IMR-90 (cell line): ENCODE measurements around the gene TRIM62. TPM values are rescaled to one million over a fixed set of nuclear protein-coding genes. Genes with fewer than 3 reads are reported as not detected.

ENCODE experiments used
- ATAC-seq: fragments of 200-7000 bp; cut with Tn5 transposase; 2 replicates; pipeline ENCODE4 v1.9.1; 2020; ENCODE audit warnings: low read depth, mild to moderate bottlenecking, moderate library complexity
- BruUV-seq: library from RNA; stranded (reverse); fragments of 400-500 nt; replicated peaks from 2 replicates; lab custom pipeline; 2021; lab: Mats Ljungman, UMichigan
- CTCF ChIA-PET: fragments of 300-600 bp; formaldehyde crosslinking; extraction: SDS; loops from one replicate; lab custom pipeline; 2021; ENCODE audit warnings: antibody characterized with exemption; lab: Yijun Ruan, JAX
- POLR2A ChIA-PET: fragments of 300-600 bp; sonication (Branson Sonifier 250); formaldehyde crosslinking; loops from one replicate; lab custom pipeline; 2022; ENCODE audit warnings: antibody characterized with exemption; ENCODE audit not compliant: unreplicated experiment; lab: Charles Lee
- DNase-seq: peaks from one replicate; pipeline ENCODE4 v3.0.0; 2013
- H2AFZ ChIP-seq: replicated peaks from 2 replicates; pipeline ENCODE3; 2013; ENCODE audit warnings: low read length, mild to moderate bottlenecking; ENCODE audit not compliant: poor library complexity
- H2AK5ac ChIP-seq: 2 replicates; pipeline ENCODE4 v1.6.1; 2013; ENCODE audit warnings: low read depth, low read length, inconsistent platforms
- H2AK9ac ChIP-seq: replicated peaks from 2 replicates; pipeline ENCODE3; 2013; ENCODE audit warnings: mild to moderate bottlenecking, low read depth, low read length, moderate library complexity; ENCODE audit not compliant: poor library complexity
- H2BK120ac ChIP-seq: 2 replicates; pipeline ENCODE4 v1.6.1; 2013; ENCODE audit warnings: low read depth, low read length, inconsistent platforms
- H2BK15ac ChIP-seq: 3 replicates; pipeline ENCODE4 v1.6.1; 2013; ENCODE audit warnings: low read depth, low read length, inconsistent platforms
- H2BK20ac ChIP-seq: 2 replicates; pipeline ENCODE4 v1.6.1; 2013; ENCODE audit warnings: low read depth, mild to moderate bottlenecking, inconsistent platforms, low read length, moderate library complexity
- H2BK5ac ChIP-seq: 2 replicates; pipeline ENCODE4 v1.6.1; 2013; ENCODE audit warnings: mild to moderate bottlenecking, low read depth, low read length, inconsistent platforms; ENCODE audit not compliant: poor library complexity, severe bottlenecking
- H3K14ac ChIP-seq: replicated peaks from 2 replicates; pipeline ENCODE4 v1.6.1; 2013; ENCODE audit warnings: low read depth, low read length, inconsistent platforms
- H3K18ac ChIP-seq: 2 replicates; pipeline ENCODE4 v1.6.1; 2013; ENCODE audit warnings: low read depth, low read length, control low read depth
- H3K23ac ChIP-seq: 2 replicates; pipeline ENCODE4 v1.6.1; 2013; ENCODE audit warnings: low read depth, low read length, inconsistent platforms
- H3K27ac ChIP-seq: 2 replicates; pipeline ENCODE4 v1.5.1; 2013; ENCODE audit warnings: mild to moderate bottlenecking, control low read depth, low read length; ENCODE audit not compliant: insufficient read depth
- H3K27me3 ChIP-seq: 2 replicates; pipeline ENCODE4 v1.6.1; 2013; ENCODE audit warnings: low read length; ENCODE audit not compliant: control insufficient read depth, insufficient read depth
- H3K36me3 ChIP-seq: 2 replicates; pipeline ENCODE4 v1.6.1; 2013; ENCODE audit warnings: low read length, mixed read lengths; ENCODE audit not compliant: control insufficient read depth, insufficient read depth
- H3K4ac ChIP-seq: 2 replicates; pipeline ENCODE4 v1.6.1; 2013; ENCODE audit warnings: low read depth, low read length, inconsistent platforms
- H3K4me1 ChIP-seq: 2 replicates; pipeline ENCODE4 v1.6.1; 2013; ENCODE audit warnings: low read length, mixed read lengths; ENCODE audit not compliant: control insufficient read depth, insufficient read depth
- H3K4me2 ChIP-seq: 2 replicates; pipeline ENCODE4 v1.6.1; 2013; ENCODE audit warnings: low read depth, mild to moderate bottlenecking, control low read depth, low read length, moderate library complexity
- H3K4me3 ChIP-seq: 2 replicates; pipeline ENCODE4 v1.5.1; 2013; ENCODE audit warnings: low read depth, mild to moderate bottlenecking, control low read depth, low read length, moderate library complexity; ENCODE audit not compliant: insufficient read depth
- H3K56ac ChIP-seq: 2 replicates; pipeline ENCODE4 v1.6.1; 2013; ENCODE audit warnings: low read length, inconsistent platforms; ENCODE audit not compliant: insufficient read depth; ENCODE audit errors: extremely low read depth
- H3K79me1 ChIP-seq, 2 experiments: 2 replicates each; pipeline ENCODE4 v1.6.1; 2013; ENCODE audit warnings: low read length in 2 of 2, inconsistent platforms in 1 of 2, low read depth in 1 of 2
- H3K9ac ChIP-seq: 2 replicates; pipeline ENCODE4 v1.6.1; 2013; ENCODE audit warnings: low read depth, low read length, control low read depth
- H3K9me1 ChIP-seq: 2 replicates; pipeline ENCODE4 v1.6.1; 2013; ENCODE audit warnings: low read length, inconsistent platforms; ENCODE audit not compliant: insufficient read depth
- H3K9me3 ChIP-seq: 2 replicates; pipeline ENCODE4 v1.6.1; 2013; ENCODE audit warnings: low read length; ENCODE audit not compliant: control insufficient read depth, insufficient read depth
- H4K20me1 ChIP-seq: 2 replicates; pipeline ENCODE4 v1.6.1; 2013; ENCODE audit warnings: low read length, inconsistent platforms; ENCODE audit not compliant: insufficient read depth
- H4K5ac ChIP-seq: 2 replicates; pipeline ENCODE4 v1.6.1; 2013; ENCODE audit warnings: mild to moderate bottlenecking, low read depth, low read length, control low read depth
- H4K8ac ChIP-seq, 2 experiments: 2 replicates each; pipeline ENCODE4 v1.6.1; 2013; ENCODE audit warnings: low read depth in 2 of 2, low read length in 2 of 2, control low read depth in 1 of 2, inconsistent platforms in 1 of 2
- H4K91ac ChIP-seq: 2 replicates; pipeline ENCODE4 v1.6.1; 2013; ENCODE audit warnings: low read depth, low read length, inconsistent platforms; ENCODE audit not compliant: insufficient read depth
- MAZ ChIP-seq: IDR thresholded peaks from 2 replicates; pipeline ENCODE4 v1.6.1; 2012; ENCODE audit warnings: low read depth, mild to moderate bottlenecking, low read length, improper control_type of control experiment, moderate library complexity, borderline replicate concordance
- WGBS, 2 experiments: methylation state at CpG; one replicate each; pipeline versions ENCODE4 v1.1.5 to v1.1.7; 2013; ENCODE audit warnings: missing lambda C conversion rate in 2 of 2; ENCODE audit not compliant: insufficient read length in 1 of 2; ENCODE audit errors: extremely low coverage in 2 of 2; 5-methylcytosine and 5-hydroxymethylcytosine counted together
- dilution Hi-C: fragments of 300-500 bp; cut with HindIII; formaldehyde crosslinking; loops from one replicate; pipeline ENCODE4 v1.14.3; 2018; ENCODE audit warnings: low sequenced_read_pairs; ENCODE audit not compliant: unreplicated experiment
- in situ Hi-C: fragments of 300-500 bp; cut with MboI; formaldehyde crosslinking; loops from 3 replicates; pipeline ENCODE4 v1.14.3; 2019; ENCODE audit warnings: low sequenced_read_pairs, inconsistent platforms, mixed read lengths
- intact Hi-C: fragments of 100-400 bp; cut with micrococcal nuclease; formaldehyde crosslinking; loops from 2 replicates; pipeline ENCODE4 v1.10.0; 2022
- polyA plus RNA-seq, 3 experiments: library from polyadenylated mRNA; depleted of rRNA; stranded (reverse); fragments of >200 nt; gene quantifications; 2 replicates each; pipeline ENCODE4 v1.2.3, GENCODE V29; 2012; ENCODE audit warnings: low replicate concordance in 1 of 3
- total RNA-seq: library from RNA; depleted of rRNA; stranded (reverse); fragments of >200 nt; gene quantifications from 2 replicates; pipeline ENCODE4 v1.2.3, GENCODE V29; 2012

The TRIM62 gene
- total and polyA plus RNA-seq, 2 of the 4 experiments (the other 2 are of a cell fraction), result 3.0 to 11.1 TPM

DNA sequence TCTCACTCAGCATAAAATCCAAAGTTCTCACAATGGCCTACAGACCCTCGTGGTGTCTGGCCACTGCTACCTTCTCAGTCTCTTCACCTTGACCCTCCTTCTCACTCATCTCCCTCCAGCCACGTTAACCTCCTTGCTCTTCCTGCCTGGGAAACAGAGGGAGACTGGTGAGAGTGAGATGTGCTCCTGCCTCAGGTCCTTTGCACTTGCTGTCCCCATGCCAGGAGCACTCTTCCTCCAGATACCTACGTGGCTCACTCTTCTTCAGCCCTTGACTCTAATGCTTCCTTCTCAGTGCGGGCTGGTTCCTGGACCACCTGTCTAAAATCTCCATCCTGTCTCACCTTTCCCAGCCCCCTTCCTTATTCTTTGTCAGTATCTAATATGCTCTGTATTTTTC, 24.7 kb downstream of the TRIM62 start:
- H3K14ac ChIP-seq, result no peak overlapping the region
- no peak for TF ChIP-seq MAZ
- intact Hi-C loops, result no loop called here
- ChIA-PET POLR2A (no interaction called here), CTCF (no interaction called here)
- H3K9me3 ChIP-seq, result no peaks in the 10 kb centered on the region
- H3K27ac ChIP-seq, result no peak overlapping the region
- peaks cover 3 to 13% of the 10 kb centered on the region in 2 experiments; a peak in 3 of 4 replicates for H3K79me1 ChIP-seq
- no peaks in the 10 kb centered on the region for H4K20me1 ChIP-seq
- no peak overlapping the region for H3K4ac ChIP-seq
- H3K56ac ChIP-seq, result no peak overlapping the region
- peaks cover 14% of the 10 kb centered on the region for H3K4me1 ChIP-seq
- no peak overlapping the region for H2AK9ac ChIP-seq
- no peak overlapping the region for H2AFZ ChIP-seq
- H3K9me1 ChIP-seq, result peaks cover 16% of the 10 kb centered on the region
- no peak overlapping the region for H4K91ac ChIP-seq
- no peak overlapping the region for H3K23ac ChIP-seq
- H3K4me3 ChIP-seq, result no peak overlapping the region
- 0 out of 2 replicates have a peak overlapping the region, but pooled peaks have one; percentile 16 for H2AK5ac ChIP-seq
- no peaks in the 10 kb centered on the region for H3K27me3 ChIP-seq
- H3K36me3 ChIP-seq, result peaks cover 22% of the 10 kb centered on the region
- WGBS, 2 experiments, result no CpG with 5 or more reads among the region's 4 CpGs
- ATAC-seq, result no peak
- H4K5ac ChIP-seq, result no peak overlapping the region
- no peak overlapping the region for H2BK120ac ChIP-seq
- no peak overlapping the region for H2BK15ac ChIP-seq
- dilution Hi-C loops, result no loop called here
- no peak overlapping the region for H2BK20ac ChIP-seq
- no peak for DNase-seq
- in situ Hi-C loops, result no loop called here
- no peak overlapping the region for H4K8ac ChIP-seq
- no TSS peak for BruUV-seq
- no peak overlapping the region for H3K4me2 ChIP-seq
- no peak overlapping the region for H2BK5ac ChIP-seq
- no peak overlapping the region for H3K9ac ChIP-seq
- no peak overlapping the region for H3K18ac ChIP-seq
